Right ventricle myocardium inferior (tissue), 1 donor: ENCODE results near the gene TCP11. TPM values are rescaled to one million over a fixed set of nuclear protein-coding genes. Genes with fewer than 3 reads are reported as not detected.

Experiments used
- ATAC-seq: fragments of 200-7000 bp; cut with Tn5 transposase; one replicate; pipeline ENCODE4 v1.9.1; 2020; ENCODE audit warnings: mild to moderate bottlenecking, moderate library complexity
- DNase-seq: peaks from one replicate; pipeline ENCODE4 v3.0.0; 2021; ENCODE audit errors: missing footprints
- intact Hi-C: fragments of 100-400 bp; cut with DNase I; formaldehyde crosslinking; loops from one replicate; pipeline ENCODE4 v1.11.0; 2022
- total RNA-seq: library from RNA; stranded (reverse); fragmentation: NEBNext Ultra II Directional; extraction: Animal tissue kit (Norgen Biotek cat#: 25700); gene quantifications from one replicate; pipeline ENCODE4 v1.2.1, GENCODE V29; 2021
- donor health status: DM: no; HTN: yes; CAD: no; lungs with severe emphysema.

TCP11 gene
- total RNA-seq, 1 donor from 2014 or later = not detected

GRCh38 chr6:35174088-35174434 lies 32.9 kb upstream of the TCP11 start:
- no peak for ATAC-seq
- intact Hi-C loops = no loop called here

GRCh38 chr6:35173427-35174087 lies 32.4 kb upstream of the TCP11 start:
- ATAC-seq (no peak), DNase-seq (no peak)
- intact Hi-C loops = no loop called here

More at GRCh38 chr6:35174088-35174434, 32.9 kb upstream of the TCP11 start:
- no peak for DNase-seq

GRCh38 chr6:35173044-35173426 lies 31.9 kb upstream of the TCP11 start:
- intact Hi-C loops = no loop called here
- DNase-seq = no peak
- no peak for ATAC-seq

DNA sequence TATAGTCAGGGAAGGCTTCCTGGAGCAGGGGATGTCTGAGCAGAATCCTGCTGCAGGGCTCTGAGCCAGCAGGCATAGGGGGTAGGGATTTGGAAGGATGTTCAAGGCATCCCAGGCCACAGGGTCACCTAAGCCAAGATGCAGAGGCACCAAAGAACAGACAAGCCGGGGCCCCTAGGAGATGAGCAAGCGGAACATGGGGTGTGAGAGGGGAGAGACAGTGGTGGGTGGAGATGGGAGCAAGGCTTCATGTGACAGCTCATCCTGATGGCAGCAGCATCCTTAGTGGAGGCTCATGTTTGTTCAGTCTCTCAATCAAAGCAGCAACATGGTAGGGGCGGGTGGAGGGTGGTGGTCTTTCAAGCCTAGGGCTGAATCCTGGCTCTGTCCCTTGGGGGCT lies 29.8 kb upstream of the TCP11 start:
- ATAC-seq = no peak
- intact Hi-C loops = no loop called here
- DNase-seq = no peak

DNA sequence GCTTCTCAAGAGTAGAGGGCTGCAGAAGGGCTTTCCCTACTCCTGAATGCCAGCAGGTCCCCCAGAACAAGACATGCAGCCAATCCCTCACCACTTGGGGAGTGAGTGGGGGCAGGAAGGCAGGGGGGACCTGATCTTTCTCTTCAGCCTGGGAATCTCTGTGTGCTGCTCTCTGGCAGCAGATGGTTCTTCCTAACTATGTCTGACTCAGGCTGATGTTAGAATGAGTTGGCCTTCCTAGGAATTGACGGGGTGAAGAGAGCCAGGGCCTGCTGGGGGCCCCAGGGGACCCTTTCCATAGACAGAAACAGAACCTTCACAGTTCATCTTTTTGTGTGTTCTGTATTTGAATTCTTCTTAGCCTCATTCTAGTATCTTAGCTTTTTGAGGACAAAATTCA lies 29.0 kb upstream of the TCP11 start:
- DNase-seq (no peak), ATAC-seq (no peak)
- intact Hi-C loops = no loop called here

DNA sequence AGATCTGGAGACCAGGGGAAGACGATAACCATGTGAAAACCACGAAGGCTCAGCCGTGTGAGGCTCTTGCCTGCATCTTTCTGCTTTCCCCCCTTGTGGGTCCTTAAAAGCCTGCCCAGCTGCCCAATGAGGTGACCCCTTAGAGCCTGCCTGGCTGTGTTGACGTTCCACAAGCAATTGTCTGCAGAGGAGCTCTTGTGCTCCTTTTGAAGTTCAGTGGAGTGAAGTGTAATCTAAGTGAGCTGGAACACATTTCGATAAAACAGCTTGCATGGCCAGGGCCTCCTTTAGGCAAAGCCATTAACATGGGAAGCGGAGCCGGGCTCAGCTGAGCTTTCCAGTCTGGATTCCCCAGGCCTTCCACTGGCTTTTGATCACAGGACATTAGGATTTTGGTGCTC lies 27.3 kb upstream of the TCP11 start:
- intact Hi-C loops = loop anchor here (5.0 kb wide), 1 partner anchor 34 kb away; no protein-coding TSS in a partner anchor
- ATAC-seq = peak; percentile 51
- DNase-seq = no peak

DNA sequence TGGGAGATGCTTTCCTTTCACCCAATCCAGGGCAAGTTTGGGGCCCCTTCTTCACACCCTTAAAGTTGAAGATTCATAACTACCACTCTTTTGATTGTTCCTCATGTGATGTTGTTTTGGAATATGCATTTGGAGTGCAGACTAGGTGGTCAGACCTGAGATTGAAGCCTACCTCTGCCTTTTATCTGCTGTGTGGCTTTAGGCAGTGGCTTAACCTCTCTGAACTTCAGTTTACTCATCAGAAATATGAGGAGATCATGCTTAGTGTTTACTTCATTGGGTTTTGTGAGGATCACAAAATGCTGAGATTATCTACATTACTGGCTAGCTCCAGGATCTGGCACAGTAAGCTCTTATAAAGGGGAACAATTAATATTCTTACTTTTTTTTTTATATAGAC lies 26.4 kb upstream of the TCP11 start:
- intact Hi-C loops = loop anchor here (5.0 kb wide), 1 partner anchor 35 kb away; no protein-coding TSS in a partner anchor
- no peak for ATAC-seq
- no peak for DNase-seq

GRCh38 chr6:35166520-35166919 lies 25.4 kb upstream of the TCP11 start:
- intact Hi-C loops = loop anchor here (5.0 kb wide), 1 partner anchor 36 kb away; no protein-coding TSS in a partner anchor
- no peak for ATAC-seq
- no peak for DNase-seq

- DNase-seq = no peak
- ATAC-seq = no peak
- intact Hi-C loops = loop anchor here (5.0 kb wide), 1 partner anchor 36 kb away; no protein-coding TSS in a partner anchor
Measured at GRCh38 chr6:35166116-35166515, 25.0 kb upstream of the TCP11 start.

DNA sequence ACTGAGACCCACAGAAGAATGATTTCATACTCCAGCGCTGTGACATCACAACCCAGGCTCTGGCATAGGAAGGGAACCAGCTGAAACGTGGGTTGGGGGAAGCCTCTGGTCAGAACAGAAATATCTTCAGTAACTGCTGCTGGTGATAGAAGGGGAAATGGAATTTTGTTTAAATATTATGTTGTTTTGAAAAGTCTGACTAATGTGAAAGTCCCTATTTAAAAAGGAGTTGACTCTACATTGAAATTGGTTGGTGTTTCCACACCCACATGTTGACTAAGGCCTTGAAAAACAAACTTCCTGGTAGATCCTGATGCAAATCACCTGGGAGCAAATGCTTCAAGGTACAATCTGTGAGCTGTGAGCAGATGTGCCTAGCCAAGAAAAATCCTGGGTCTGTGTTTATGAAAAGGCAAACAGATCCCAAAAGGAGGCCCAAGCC lies 24.5 kb upstream of the TCP11 start:
- no peak for ATAC-seq
- DNase-seq = no peak
- intact Hi-C loops = loop anchor here (5.0 kb wide), 1 partner anchor 37 kb away; no protein-coding TSS in a partner anchor

GRCh38 chr6:35164868-35165267 lies 23.7 kb upstream of the TCP11 start:
- intact Hi-C loops = loop anchor here (5.0 kb wide), 1 partner anchor 37 kb away; no protein-coding TSS in a partner anchor
- DNase-seq (no peak), ATAC-seq (no peak)

DNA sequence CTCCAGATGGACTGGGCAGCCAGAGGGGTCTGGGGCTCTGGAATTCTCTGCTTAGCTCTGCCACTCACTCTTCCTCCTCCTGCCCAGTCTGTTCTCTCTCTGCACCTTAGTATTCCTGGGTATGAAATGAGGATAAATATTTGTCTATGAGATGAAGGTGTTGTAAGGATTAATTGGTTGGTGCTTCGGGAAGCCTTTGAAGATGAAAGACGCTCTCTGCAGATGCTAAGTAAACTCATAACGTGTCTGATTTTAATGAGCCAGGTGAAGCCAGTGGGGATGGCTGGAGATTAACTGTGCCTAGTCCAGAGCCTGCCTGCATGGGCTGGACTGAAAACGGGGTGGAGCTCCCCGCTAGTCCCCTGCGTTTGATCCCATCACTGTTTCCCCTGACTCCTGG lies 23.1 kb upstream of the TCP11 start:
- DNase-seq (no peak), ATAC-seq (no peak)
- intact Hi-C loops = no loop called here

DNA sequence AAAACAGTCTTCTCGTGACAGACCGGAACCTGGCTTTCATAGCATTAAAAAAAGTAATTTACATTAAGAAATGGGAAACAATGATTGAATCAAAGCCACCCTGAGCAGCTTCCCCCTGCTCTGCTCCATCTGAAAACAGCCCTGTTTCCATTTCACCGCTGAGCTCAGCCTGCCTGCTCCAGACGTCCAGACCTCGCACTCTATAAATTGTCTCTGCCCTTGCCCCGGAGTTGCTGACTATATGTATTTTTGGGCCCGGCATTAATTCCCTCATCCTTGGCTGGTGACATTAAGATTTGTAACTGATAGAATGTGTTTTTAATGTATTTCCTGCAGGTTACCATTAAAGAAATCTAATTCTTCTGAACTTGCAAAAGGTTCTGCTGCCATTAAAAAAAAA lies 22.7 kb upstream of the TCP11 start:
- intact Hi-C loops = no loop called here
- ATAC-seq = no peak
- no peak for DNase-seq

GRCh38 chr6:35161776-35162607 lies 20.9 kb upstream of the TCP11 start:
- ATAC-seq (no peak), DNase-seq (no peak)
- intact Hi-C loops = no loop called here

DNA sequence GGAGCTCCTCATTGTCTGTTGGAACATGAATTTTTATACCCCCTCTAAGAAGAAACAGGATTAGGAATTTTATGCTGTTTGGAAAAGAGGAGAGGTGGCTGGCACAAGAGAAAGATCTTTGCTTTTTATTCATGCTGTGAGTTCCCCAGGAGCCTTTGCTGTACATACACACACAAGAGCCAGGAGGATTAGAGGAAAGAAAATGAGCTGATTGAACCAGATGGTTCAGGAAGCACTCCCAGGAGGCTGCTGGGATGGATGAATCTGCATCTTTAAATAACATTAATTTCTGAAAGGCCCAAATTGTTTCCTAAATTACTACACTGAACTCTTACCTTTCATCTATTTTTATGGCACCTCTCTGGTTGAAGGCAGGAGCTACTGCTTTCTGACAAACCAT lies 20.1 kb upstream of the TCP11 start:
- ATAC-seq (no peak), DNase-seq (no peak)
- intact Hi-C loops = no loop called here

GRCh38 chr6:35160642-35161041 lies 19.5 kb upstream of the TCP11 start:
- intact Hi-C loops = no loop called here
- DNase-seq (no peak), ATAC-seq (no peak)

DNA sequence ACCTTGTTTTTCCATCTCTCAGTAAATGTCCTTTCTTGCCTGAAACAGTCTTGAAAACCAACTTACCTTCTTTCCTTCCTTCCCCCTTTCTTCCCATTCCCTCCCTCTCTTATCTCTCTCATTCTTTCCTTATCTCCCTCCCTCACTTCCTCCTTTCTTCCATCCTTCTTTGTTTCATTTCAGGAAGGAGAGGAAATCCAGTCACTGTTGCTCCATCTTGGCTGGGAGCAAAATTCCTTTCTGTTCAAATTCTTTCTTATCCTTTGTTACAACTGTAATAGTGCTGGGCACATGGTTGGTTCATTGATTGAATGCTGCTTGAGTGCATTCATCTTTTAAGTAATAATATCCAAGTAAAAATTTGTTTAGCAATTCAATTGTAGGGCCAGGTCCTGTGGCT lies 17.4 kb upstream of the TCP11 start:
- ATAC-seq = no peak
- no peak for DNase-seq
- intact Hi-C loops = no loop called here

GRCh38 chr6:35154947-35155346 lies 13.8 kb upstream of the TCP11 start:
- DNase-seq (no peak), ATAC-seq (no peak)
- intact Hi-C loops = no loop called here

DNA sequence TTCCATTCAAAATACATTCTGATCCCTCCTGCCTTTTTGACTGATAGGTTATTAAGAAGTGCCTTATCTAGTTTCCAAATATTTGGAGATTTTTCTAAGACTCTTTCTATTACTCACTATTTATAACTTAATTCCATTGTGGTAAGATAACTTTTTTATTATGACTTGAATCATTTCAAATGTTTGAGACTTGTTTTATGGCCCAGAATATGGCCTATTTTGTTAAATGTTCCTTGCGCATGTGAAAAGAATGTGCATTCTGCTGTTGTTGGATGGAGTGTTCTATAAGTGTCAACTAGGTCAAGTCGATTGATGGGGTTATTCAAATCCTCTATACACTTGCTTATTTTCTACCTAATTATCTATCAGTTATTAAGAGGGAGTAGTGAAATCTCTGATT lies 13.1 kb upstream of the TCP11 start:
- no peak for DNase-seq

GRCh38 chr6:35152067-35152707 lies 11.0 kb upstream of the TCP11 start:
- DNase-seq (no peak), ATAC-seq (no peak)

More for the DNA sequence above, 13.1 kb upstream of the TCP11 start:
- intact Hi-C loops = no loop called here
- no peak for ATAC-seq

More at GRCh38 chr6:35152067-35152707, 11.0 kb upstream of the TCP11 start:
- intact Hi-C loops = no loop called here
